ENCODE measurements around the gene GREB1L. TPM values are rescaled to one million over a fixed set of nuclear protein-coding genes. Genes with fewer than 3 reads are reported as not detected.

GREB1L gene
- total RNA-seq, 4 donors from 2014 or later = 13.2 to 16.0 (median 14.5) TPM

DNA sequence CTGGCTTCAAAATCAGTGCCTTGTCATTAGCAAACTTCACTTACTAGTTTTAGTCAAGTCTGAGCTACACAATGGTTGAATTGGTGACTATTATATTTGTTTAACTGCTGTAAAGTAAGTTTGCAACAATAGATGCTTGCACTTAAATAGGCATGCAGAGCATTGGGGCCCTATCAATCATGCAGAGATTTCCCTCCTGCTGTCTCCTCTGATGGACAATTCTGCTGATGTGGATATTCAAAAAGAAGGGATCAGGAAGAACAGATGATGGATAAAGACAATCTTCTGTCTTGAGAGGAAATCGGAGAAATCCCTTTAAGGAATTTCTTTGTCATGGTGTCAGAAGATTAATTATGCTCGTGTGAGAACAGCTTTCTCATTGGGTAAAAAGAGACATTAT, 89.0 kb downstream of the GREB1L start:
- TF ChIP-seq, protein P1, sequence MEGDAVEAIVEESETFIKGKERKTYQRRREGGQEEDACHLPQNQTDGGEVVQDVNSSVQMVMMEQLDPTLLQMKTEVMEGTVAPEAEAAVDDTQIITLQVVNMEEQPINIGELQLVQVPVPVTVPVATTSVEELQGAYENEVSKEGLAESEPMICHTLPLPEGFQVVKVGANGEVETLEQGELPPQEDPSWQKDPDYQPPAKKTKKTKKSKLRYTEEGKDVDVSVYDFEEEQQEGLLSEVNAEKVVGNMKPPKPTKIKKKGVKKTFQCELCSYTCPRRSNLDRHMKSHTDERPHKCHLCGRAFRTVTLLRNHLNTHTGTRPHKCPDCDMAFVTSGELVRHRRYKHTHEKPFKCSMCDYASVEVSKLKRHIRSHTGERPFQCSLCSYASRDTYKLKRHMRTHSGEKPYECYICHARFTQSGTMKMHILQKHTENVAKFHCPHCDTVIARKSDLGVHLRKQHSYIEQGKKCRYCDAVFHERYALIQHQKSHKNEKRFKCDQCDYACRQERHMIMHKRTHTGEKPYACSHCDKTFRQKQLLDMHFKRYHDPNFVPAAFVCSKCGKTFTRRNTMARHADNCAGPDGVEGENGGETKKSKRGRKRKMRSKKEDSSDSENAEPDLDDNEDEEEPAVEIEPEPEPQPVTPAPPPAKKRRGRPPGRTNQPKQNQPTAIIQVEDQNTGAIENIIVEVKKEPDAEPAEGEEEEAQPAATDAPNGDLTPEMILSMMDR (IDR thresholded peaks at IDR 0.05) = no peak
- TF ChIP-seq POLR2AphosphoS5 (IDR thresholded peaks at IDR 0.05) = no peak
- no peak for TF ChIP-seq POLR2A (IDR thresholded peaks at IDR 0.05; ENCODE audit: low read depth)
- TF ChIP-seq EP300 (IDR thresholded peaks at IDR 0.05) = no peak
- Histone ChIP-seq H3K27ac (replicated peaks in 1 of 4) (no peak overlapping the region), H3K4me3 (no peak overlapping the region), H3K36me3 (no peaks in the 10 kb centered on the region), H3K27me3 (no peaks in the 10 kb centered on the region), H3K4me1 (peaks cover 0 to 28% (median 7%) of the 10 kb centered on the region in 4 donors), H3K9me3 (no peaks in the 10 kb centered on the region)
- no peak for DNase-seq (ENCODE audit: extremely low spot score)
- 46% methylated on average over 2 of the region's 2 CpGs for WGBS
- intact Hi-C loops (cut with DNase I) = no loop called here

DNA sequence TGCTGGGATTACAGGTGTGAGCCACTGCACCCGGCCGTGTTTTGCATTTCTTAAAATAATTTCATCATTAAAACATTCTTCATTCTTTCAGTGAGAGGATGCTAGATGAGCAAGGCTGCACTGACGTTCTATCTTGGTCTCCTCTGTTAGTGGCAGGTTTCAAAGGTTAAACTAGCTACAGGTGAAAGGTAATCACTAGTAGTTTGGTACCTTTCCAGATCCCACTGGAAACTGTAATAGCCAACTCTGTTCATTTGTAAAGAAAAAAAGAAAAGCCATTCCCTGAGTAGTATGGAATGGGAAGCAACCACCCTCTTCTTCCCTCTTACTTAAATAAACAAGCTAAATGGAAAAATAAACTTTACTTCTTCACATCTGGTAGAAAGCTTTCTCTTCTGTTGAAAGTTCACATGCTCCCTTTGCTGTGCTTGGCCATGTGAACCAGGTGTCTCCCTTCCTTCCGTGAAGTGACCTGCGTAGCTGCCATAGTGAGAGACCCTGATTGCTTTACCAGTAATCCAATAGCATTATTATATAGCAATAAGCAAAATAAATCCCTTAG, 94.0 kb downstream of the GREB1L start:
- H3K4me1 ChIP-seq = peaks cover 0 to 20% (median 13%) of the 10 kb centered on the region in 4 donors
- H3K9me3 ChIP-seq = no peaks in the 10 kb centered on the region
- TF ChIP-seq POLR2A (IDR thresholded peaks at IDR 0.05; ENCODE audit: low read depth) (no peak), POLR2AphosphoS5 (IDR thresholded peaks at IDR 0.05) (no peak)
- WGBS = 62% methylated on average over 5 of the region's 5 CpGs
- H3K27ac ChIP-seq (replicated peaks in 1 of 4) = peak overlapping the region in 1 of 4 donors; percentile 49
- intact Hi-C loops (cut with DNase I) = no loop called here
- H3K27me3 ChIP-seq = no peaks in the 10 kb centered on the region
- no peak overlapping the region for H3K4me3 ChIP-seq
- no peak for DNase-seq (ENCODE audit: extremely low spot score)
- no peaks in the 10 kb centered on the region for H3K36me3 ChIP-seq

DNA sequence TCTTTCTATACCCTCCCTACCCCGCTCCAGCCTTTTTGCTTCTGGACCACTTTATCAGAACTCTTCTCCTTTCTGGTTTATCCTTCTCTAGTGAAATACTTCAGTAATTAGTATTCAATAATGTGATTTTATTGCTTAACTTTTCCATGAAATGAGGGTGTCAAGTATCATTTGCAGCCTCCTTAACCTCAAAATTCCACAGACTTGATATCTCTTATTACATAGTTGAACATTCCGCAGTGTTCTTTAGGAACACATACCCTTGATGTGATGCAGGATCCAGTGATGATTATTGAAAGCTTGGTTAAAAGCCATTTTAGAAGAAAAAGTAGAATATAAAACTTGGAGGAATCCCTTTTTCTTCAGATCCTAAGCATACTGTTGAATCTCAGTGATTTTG, 94.8 kb downstream of the GREB1L start:
- Histone ChIP-seq H3K27me3 (no peaks in the 10 kb centered on the region), H3K36me3 (no peaks in the 10 kb centered on the region), H3K27ac (replicated peaks in 1 of 4) (no peak overlapping the region), H3K9me3 (no peaks in the 10 kb centered on the region), H3K4me3 (no peak overlapping the region), H3K4me1 (peaks cover 0 to 20% (median 13%) of the 10 kb centered on the region in 4 donors)
- intact Hi-C loops (cut with DNase I) = no loop called here
- DNase-seq (ENCODE audit: extremely low spot score) = no peak
- WGBS = 92% methylated on average over 2 of the region's 2 CpGs
- TF ChIP-seq EP300 (IDR thresholded peaks at IDR 0.05) (no peak), POLR2A (IDR thresholded peaks at IDR 0.05; ENCODE audit: low read depth) (no peak), POLR2AphosphoS5 (IDR thresholded peaks at IDR 0.05) (no peak)
- TF ChIP-seq, protein P1 (IDR thresholded peaks at IDR 0.05) = no peak

DNA sequence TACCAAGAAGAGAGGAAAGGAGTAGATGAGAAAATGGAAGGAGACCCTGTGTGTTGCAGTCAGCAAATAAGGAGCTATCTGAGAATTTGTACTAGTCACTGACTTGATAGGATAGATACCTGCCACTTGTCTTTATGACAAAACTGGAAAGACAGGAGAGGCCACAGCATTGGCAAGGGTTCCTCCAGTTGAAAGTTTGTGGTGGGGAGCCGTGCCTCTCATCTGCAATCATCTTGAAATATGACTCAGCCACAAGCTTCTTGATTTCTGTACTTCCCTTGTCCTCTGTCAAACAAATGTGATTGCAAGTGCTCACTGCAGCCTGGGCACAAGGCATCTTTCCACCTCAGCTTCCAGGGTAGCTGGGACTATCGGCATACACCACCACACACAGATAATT, 99.1 kb downstream of the GREB1L start:
- Histone ChIP-seq H3K36me3 (no peaks in the 10 kb centered on the region), H3K27ac (replicated peaks in 1 of 4) (no peak overlapping the region), H3K9me3 (no peaks in the 10 kb centered on the region), H3K4me3 (no peak overlapping the region), H3K27me3 (no peaks in the 10 kb centered on the region), H3K4me1 (peaks cover 0 to 7% (median 2%) of the 10 kb centered on the region in 4 donors)
- WGBS = 78% methylated on average over 2 of the region's 2 CpGs
- TF ChIP-seq EP300 (IDR thresholded peaks at IDR 0.05) = no peak
- TF ChIP-seq POLR2AphosphoS5 (IDR thresholded peaks at IDR 0.05) = no peak
- TF ChIP-seq, protein P1 (IDR thresholded peaks at IDR 0.05) = no peak
- no peak for TF ChIP-seq POLR2A (IDR thresholded peaks at IDR 0.05; ENCODE audit: low read depth)
- no peak for DNase-seq (ENCODE audit: extremely low spot score)
- intact Hi-C loops (cut with DNase I) = no loop called here

DNA sequence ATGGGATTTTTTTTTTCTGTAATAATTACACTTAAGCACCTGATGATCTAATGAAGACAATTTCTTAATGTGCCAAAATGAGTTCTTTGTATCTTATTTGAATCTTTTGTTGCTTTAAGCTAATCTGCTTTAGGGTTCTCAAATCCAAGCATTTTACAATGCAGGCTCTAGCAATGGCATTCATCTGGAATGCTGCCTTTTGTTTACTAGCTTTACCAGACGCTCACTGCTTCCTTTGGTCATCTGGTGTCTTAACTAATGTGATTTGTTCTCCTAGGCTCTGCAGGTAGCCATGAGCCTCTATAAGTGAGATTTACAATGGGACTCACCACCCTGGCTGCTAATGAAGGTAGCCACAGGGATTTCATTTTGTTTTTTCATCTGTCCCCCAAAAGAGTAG, 100.3 kb downstream of the GREB1L start:
- no peak overlapping the region for H3K4me3 ChIP-seq
- H3K4me1 ChIP-seq = no peaks in the 10 kb centered on the region
- H3K36me3 ChIP-seq = no peaks in the 10 kb centered on the region
- no peaks in the 10 kb centered on the region for H3K27me3 ChIP-seq
- WGBS = 38% methylated on average over 1 of the region's 1 CpG
- TF ChIP-seq POLR2A (IDR thresholded peaks at IDR 0.05; ENCODE audit: low read depth) (no peak), EP300 (IDR thresholded peaks at IDR 0.05) (no peak), POLR2AphosphoS5 (IDR thresholded peaks at IDR 0.05) (no peak)
- TF ChIP-seq, protein P1 (IDR thresholded peaks at IDR 0.05) = no peak
- no peaks in the 10 kb centered on the region for H3K9me3 ChIP-seq
- H3K27ac ChIP-seq (replicated peaks in 1 of 4) = no peak overlapping the region
- DNase-seq (ENCODE audit: extremely low spot score) = no peak
- intact Hi-C loops (cut with DNase I) = no loop called here

Data from esophagus muscularis mucosa (tissue), 4 donors.